OCI-LY1 (cell line): ENCODE results near the gene MEDAG.

Experiments
- H2AFZ ChIP-seq: fragments of 200-600 bp; sonication (generic), shearing (Covaris generic); 2 replicates; pipeline ENCODE4 v1.6.0; 2014; ENCODE audit warnings: antibody characterized with exemption, mild to moderate bottlenecking, low read length
- H3F3A ChIP-seq: fragments of 200-600 bp; sonication (generic), shearing (Covaris generic); 2 replicates; pipeline ENCODE4 v1.6.0; 2014; ENCODE audit warnings: mild to moderate bottlenecking, antibody characterized with exemption, low read length, moderate library complexity; ENCODE audit not compliant: insufficient read depth
- H3K27ac ChIP-seq: fragments of 200-600 bp; sonication (generic); 2 replicates; pipeline ENCODE4 v1.5.1; 2014; ENCODE audit warnings: low read length, mixed run types, mild to moderate bottlenecking, low read depth; ENCODE audit not compliant: poor library complexity, severe bottlenecking
- H3K27me3 ChIP-seq: fragments of 200-600 bp; sonication (generic); 2 replicates; pipeline ENCODE4 v1.6.0; 2014; ENCODE audit warnings: antibody characterized with exemption, mild to moderate bottlenecking, low read length, moderate library complexity; ENCODE audit not compliant: insufficient read depth
- H3K36me3 ChIP-seq: fragments of 200-600 bp; sonication (generic); 2 replicates; pipeline ENCODE4 v1.6.1; 2014; ENCODE audit warnings: mild to moderate bottlenecking, antibody characterized with exemption, low read length, moderate library complexity, mixed read lengths; ENCODE audit not compliant: insufficient read depth
- H3K4me1 ChIP-seq: fragments of 200-600 bp; sonication (generic); 2 replicates; pipeline ENCODE4 v1.5.1; 2014; ENCODE audit warnings: mild to moderate bottlenecking, low read length, moderate library complexity; ENCODE audit not compliant: insufficient read depth, severe bottlenecking
- H3K4me2 ChIP-seq: fragments of 200-600 bp; sonication (generic), shearing (Covaris generic); 2 replicates; pipeline ENCODE4 v1.6.1; 2014; ENCODE audit warnings: low read length
- H3K4me3 ChIP-seq: fragments of 200-600 bp; sonication (generic); 2 replicates; pipeline ENCODE4 v1.5.1; 2014; ENCODE audit warnings: low read length, low read depth, mild to moderate bottlenecking, mixed read lengths; ENCODE audit not compliant: poor library complexity, severe bottlenecking
- H3K79me2 ChIP-seq: fragments of 200-600 bp; shearing (Covaris generic); 2 replicates; pipeline ENCODE4 v1.6.1; 2016; ENCODE audit warnings: mixed run types, low read length, mixed read lengths; ENCODE audit not compliant: insufficient read depth
- H3K9ac ChIP-seq: fragments of 200-600 bp; sonication (generic), shearing (Covaris generic); 2 replicates; pipeline ENCODE4 v1.6.1; 2014; ENCODE audit warnings: mild to moderate bottlenecking, low read length, mixed read lengths
- H3K9me2 ChIP-seq: fragments of 200-600 bp; sonication (generic), shearing (Covaris generic); 2 replicates; pipeline ENCODE4 v1.6.1; 2014; ENCODE audit warnings: low read depth, mild to moderate bottlenecking, low read length, mixed read lengths
- H3K9me3 ChIP-seq: fragments of 200-600 bp; shearing (Covaris generic); 2 replicates; pipeline ENCODE4 v1.6.1; 2014; ENCODE audit warnings: low read length, mixed read lengths
- H4K20me1 ChIP-seq: fragments of 200-600 bp; sonication (generic), shearing (Covaris generic); 2 replicates; pipeline ENCODE4 v1.6.0; 2016; ENCODE audit warnings: mild to moderate bottlenecking, low read length; ENCODE audit not compliant: insufficient read depth
- CTCF ChIP-seq: fragments of 200-600 bp; sonication (generic), shearing (Covaris generic); IDR thresholded peaks from 2 replicates; pipeline ENCODE4 v1.5.1; 2017; ENCODE audit warnings: mild to moderate bottlenecking, antibody characterized with exemption, low read length, moderate library complexity, mixed read lengths
- EZH2 ChIP-seq: fragments of 200-600 bp; sonication (generic), shearing (Covaris generic); IDR thresholded peaks from 2 replicates; pipeline ENCODE4 v1.8.0; 2017; ENCODE audit warnings: borderline replicate concordance, mixed run types, mild to moderate bottlenecking, antibody characterized with exemption, low read length, moderate library complexity, mixed read lengths

MEDAG gene

GRCh38 chr13:30872685-30873461 lies 33.2 kb upstream of the MEDAG start:
- no peak overlapping the region for H2AFZ ChIP-seq
- H3F3A ChIP-seq, result no peaks in the 10 kb centered on the region
- no peak for TF ChIP-seq CTCF
- TF ChIP-seq EZH2, result no peak
- no peaks in the 10 kb centered on the region for H3K36me3 ChIP-seq
- no peaks in the 10 kb centered on the region for H4K20me1 ChIP-seq
- H3K9me2 ChIP-seq, result no peaks in the 10 kb centered on the region
- no peak overlapping the region for H3K9ac ChIP-seq
- no peak overlapping the region for H3K27ac ChIP-seq
- H3K27me3 ChIP-seq, result no peaks in the 10 kb centered on the region; the same call in 1 of the 2 replicates
- no peaks in the 10 kb centered on the region for H3K9me3 ChIP-seq
- H3K4me3 ChIP-seq, result no peak overlapping the region
- H3K79me2 ChIP-seq, result no peaks in the 10 kb centered on the region
- H3K4me2 ChIP-seq, result no peak overlapping the region
- H3K4me1 ChIP-seq, result no peaks in the 10 kb centered on the region

- H3K27ac ChIP-seq, result no peak overlapping the region
Measured at GRCh38 chr13:30873499-30873898, 32.6 kb upstream of the MEDAG start.

GRCh38 chr13:30874111-30874510 lies 32.0 kb upstream of the MEDAG start:
- Histone ChIP-seq H3K9me2 (no peaks in the 10 kb centered on the region), H3K27ac (no peak overlapping the region), H4K20me1 (no peaks in the 10 kb centered on the region), H3K36me3 (no peaks in the 10 kb centered on the region), H3F3A (no peaks in the 10 kb centered on the region), H3K9me3 (no peaks in the 10 kb centered on the region), H3K79me2 (no peaks in the 10 kb centered on the region), H3K4me1 (no peaks in the 10 kb centered on the region), H3K4me2 (no peak overlapping the region), H3K4me3 (no peak overlapping the region), H2AFZ (no peak overlapping the region), H3K27me3 (no peaks in the 10 kb centered on the region; the same call in 1 of the 2 replicates), H3K9ac (no peak overlapping the region)
- TF ChIP-seq CTCF (no peak), EZH2 (no peak)

More at GRCh38 chr13:30873499-30873898, 32.6 kb upstream of the MEDAG start:
- no peaks in the 10 kb centered on the region for H3K36me3 ChIP-seq
- no peaks in the 10 kb centered on the region for H4K20me1 ChIP-seq
- no peaks in the 10 kb centered on the region for H3K9me3 ChIP-seq
- no peaks in the 10 kb centered on the region for H3K4me1 ChIP-seq
- no peaks in the 10 kb centered on the region; the same call in 1 of the 2 replicates for H3K27me3 ChIP-seq
- no peak overlapping the region for H3K9ac ChIP-seq
- H3K9me2 ChIP-seq, result no peaks in the 10 kb centered on the region
- TF ChIP-seq CTCF (no peak), EZH2 (no peak)
- H2AFZ ChIP-seq, result no peak overlapping the region
- H3K4me2 ChIP-seq, result no peak overlapping the region
- H3K4me3 ChIP-seq, result no peak overlapping the region
- no peaks in the 10 kb centered on the region for H3F3A ChIP-seq
- H3K79me2 ChIP-seq, result no peaks in the 10 kb centered on the region
